Endothelial cell of hepatic sinusoid (primary cell): ENCODE data around the gene SLC4A4.

Experiments used
- in situ Hi-C: cut with HindIII; loops from 2 replicates; pipeline ENCODE4 v1.10.0; 2017; ENCODE audit warnings: low sequenced_read_pairs

SLC4A4 gene

DNA sequence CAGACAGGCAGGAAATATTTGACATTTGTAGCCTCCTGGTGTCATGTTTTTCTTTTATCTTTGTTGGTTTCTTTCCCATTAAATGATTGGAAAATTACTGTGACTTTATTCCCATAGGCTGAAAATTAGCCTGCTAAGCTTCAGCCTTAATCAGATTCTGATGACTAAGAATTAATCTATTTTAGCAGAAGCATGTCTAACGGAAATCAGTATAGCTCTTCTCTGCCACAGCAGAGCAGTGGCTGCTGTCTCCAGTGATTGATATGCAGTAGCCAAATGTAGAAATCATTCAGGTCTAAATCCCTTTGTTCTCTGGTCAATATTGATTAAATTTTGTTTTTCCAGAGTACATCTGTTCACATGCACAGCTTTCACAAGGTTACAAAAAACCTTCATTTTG, 245.8 kb downstream of the SLC4A4 start:
- in situ Hi-C loops: no loop called here

DNA sequence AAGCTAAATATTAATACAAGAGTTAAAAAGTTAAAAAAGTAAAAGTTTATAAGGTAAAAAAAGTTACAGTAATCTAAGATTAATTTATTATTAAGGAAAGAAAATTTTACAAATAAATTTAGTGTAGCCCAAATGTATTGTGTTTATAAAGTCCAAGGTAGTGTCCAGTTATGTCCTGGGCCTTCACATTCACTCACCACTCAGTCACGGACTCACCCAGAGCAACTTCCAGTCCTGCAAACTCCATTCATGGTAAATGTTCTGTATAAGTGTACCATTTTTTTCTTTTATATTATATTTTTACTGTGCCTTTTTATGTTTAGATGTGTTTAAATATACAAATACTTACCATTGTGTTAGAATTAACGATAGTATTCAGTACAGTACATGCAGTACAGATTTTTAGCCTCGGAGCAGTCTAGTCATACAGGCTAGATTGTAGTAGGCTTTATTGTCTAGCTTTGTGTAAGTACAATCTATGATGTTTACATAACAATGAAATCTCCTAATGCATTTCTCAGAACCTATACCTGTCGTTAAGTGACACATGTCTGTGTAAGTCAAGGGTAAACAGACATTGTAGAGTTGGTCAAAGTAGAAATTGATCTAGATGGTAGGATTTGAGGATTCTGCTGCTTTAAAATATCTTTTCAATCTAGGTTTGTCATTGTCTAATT, 247.4 kb downstream of the SLC4A4 start:
- in situ Hi-C loops: no loop called here

- in situ Hi-C loops: no loop called here
Observed at GRCh38 chr4:71587995-71588394, 249.2 kb downstream of the SLC4A4 start.

GRCh38 chr4:71592793-71593192, 254.0 kb downstream of the SLC4A4 start:
- in situ Hi-C loops: no loop called here

- in situ Hi-C loops: no loop called here
Observed at GRCh38 chr4:71593311-71593710, 254.5 kb downstream of the SLC4A4 start.

GRCh38 chr4:71595576-71596108, 256.8 kb downstream of the SLC4A4 start:
- in situ Hi-C loops: no loop called here

DNA sequence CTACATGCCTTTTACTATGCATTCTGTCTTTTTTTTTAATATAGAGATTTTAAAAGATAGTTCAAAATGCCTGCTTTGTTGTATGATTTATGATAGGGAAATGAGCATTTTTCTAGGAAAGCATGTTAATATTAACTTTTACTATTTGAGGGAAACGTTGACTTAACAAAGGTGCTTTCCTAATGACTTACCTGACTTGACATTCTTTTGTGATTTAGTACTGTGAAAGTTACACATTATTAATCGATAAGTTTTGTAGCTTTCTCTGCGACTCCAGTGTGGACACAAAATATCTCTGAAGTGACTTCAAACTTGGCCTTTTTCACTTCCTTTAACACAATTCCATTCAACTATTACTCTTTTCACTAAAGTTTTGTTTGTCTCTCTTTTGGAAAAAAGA, 260.8 kb downstream of the SLC4A4 start:
- in situ Hi-C loops: no loop called here

GRCh38 chr4:71602289-71602900, 263.6 kb downstream of the SLC4A4 start:
- in situ Hi-C loops: no loop called here

- in situ Hi-C loops: no loop called here
Observed at GRCh38 chr4:71604785-71605184, 266.0 kb downstream of the SLC4A4 start.

- in situ Hi-C loops: no loop called here
Observed at GRCh38 chr4:71607109-71607508, 268.3 kb downstream of the SLC4A4 start.

DNA sequence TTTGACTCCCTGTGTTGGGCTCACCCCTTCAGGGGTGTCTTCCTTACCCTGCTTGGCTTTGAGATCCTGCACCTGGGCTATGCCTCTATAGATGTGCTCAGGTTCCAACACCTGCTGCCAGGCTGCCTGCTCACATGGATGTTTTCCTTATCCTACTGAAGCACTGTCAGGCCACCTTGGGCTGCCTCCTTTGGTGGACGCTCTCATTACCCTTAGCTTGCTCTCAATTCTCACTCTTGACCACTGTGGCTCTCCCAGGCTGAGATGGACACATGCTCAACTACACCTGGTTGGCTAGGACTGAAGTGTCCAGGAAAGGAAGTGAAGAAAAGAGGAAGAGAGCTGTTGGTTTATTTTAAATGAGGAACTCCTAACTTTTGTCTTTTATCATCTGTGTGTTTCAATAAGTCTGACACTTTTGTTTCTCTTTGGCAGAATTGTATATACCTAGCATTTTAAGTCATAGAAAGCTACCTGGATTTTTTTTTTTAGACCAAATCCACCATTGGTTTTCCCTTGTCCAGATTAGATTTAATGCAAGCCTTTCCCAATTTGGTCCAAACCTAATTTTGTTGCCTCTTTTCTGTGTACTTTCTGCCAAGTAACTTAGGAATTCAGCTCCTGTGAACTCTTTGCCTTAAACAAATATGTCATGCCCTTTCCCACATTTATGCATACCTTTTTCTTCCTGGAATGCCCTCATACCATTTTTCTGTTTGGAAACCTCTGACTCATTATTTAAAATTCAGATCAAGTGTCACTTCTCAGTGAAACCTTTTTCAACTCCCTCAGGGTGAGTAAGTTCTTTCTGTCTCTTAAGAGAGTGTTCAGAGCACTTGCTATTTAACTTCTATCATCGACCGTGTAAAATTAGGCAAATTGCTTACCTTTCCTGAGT, 269.2 kb downstream of the SLC4A4 start:
- in situ Hi-C loops: no loop called here

DNA sequence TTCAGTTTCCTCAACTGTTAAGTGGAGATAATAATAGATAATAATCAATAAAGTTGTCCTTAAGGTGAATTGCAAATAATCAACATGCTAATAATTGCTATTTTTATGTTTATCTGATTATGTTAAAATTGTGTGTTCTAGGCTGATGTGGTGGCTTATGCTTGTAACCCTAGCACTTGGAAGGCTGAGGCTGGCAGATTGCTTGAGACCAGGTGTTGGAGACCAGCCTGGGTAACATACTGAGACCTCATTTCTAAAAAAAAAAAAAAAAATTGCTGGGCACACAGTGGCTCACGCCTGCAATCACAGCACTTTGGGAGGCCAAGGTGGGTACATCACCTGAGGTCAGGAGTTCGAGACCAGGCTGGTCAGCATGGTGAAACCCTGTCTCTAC, 269.9 kb downstream of the SLC4A4 start:
- in situ Hi-C loops: no loop called here

DNA sequence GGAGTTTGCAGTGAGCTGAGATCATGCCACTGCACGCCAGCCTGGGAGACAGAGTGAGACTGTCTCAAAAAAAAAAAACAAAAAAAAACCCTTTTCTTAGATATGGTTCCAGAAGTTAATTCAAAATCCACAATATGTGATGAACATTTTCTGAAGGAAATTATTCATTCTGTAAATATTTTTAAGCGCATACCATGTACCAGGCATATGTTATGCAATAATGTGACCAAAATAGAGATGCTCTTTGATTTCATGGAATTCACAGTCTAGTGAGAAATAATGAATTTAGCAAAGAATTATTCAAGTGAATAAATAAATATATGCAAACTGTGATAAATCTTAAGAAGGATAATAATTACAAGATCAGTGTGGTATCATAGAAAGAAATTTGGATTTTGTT, 270.3 kb downstream of the SLC4A4 start:
- in situ Hi-C loops: no loop called here

DNA sequence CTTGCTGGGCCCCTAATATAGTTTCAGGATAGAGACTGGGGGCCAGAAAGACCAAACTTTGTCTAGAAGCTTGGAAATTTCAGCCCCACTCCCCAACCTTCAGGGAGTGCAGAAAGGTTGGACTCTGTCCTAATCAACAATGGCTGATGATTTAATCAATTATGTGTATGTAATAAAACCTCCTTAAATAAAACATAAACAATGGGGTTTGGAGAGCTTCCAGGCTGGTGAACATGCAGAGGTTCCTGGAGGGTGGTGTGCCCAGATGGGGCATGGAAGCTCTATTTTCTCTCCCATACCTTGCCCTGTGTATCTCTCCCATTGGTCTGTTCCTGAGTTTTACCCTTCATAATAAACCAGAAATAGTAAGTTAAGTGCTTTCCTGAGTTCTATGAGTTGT, 270.8 kb downstream of the SLC4A4 start:
- in situ Hi-C loops: no loop called here

GRCh38 chr4:71614621-71615020, 275.8 kb downstream of the SLC4A4 start:
- in situ Hi-C loops: no loop called here

DNA sequence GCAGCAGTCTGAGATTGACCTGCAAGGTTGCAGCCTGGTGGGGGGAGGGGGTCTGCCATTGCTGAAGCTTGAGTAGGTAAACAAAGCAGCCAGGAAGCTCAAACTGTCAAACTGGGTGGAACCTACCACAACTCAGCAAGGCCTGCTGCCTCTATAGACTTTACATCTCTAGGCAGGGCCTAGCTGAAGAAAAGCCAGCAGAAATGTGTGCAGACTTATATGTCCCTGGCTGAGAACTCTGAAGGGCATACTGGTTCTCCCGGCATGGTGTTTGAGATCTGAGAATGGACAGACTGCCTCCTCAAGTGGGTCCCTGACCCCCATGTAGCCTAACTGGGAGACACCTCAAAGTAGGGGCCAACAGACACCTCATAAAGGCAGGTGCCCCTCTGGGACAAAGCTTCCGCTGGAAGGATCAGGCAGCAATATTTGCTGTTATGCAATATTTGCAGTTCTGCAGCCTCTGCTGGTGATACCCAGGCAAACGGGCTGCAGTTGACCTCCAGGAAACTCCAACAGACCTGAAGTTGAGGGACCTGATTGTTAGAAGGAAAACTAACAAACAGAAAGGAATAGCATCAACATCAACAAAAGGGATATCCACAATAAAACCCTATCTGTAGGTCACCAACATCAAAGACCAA, 277.5 kb downstream of the SLC4A4 start:
- in situ Hi-C loops: no loop called here
